Measurements from ENCODE around the gene USP40. TPM values are rescaled to one million over a fixed set of nuclear protein-coding genes. Genes with fewer than 3 reads are reported as not detected.
A peak's percentile ranks its signal among the peaks of the same experiment; 100 is the strongest.

USP40 gene
- 10 to 100 TPM; 29.6 to 40.2 TPM for total RNA-seq
- polyA plus RNA-seq (ENCODE audit: insufficient read length in 2 of 2), result 10 to 100 TPM; 29.4 to 34.7 TPM
- long read RNA-seq, donor 1, result 0 reads
- long read RNA-seq, donor 2, partial matches to known transcripts, result 0 of 1 reads
- long read RNA-seq, donor 2, other reads (novel, unspliced or antisense), result 0 of 1 reads
- long read RNA-seq, donor 3, result 0 reads
- long read RNA-seq, donor 4, partial matches to known transcripts, result 0 of 2 reads
- long read RNA-seq, donor 4, other reads (novel, unspliced or antisense), result 0 of 2 reads

DNA sequence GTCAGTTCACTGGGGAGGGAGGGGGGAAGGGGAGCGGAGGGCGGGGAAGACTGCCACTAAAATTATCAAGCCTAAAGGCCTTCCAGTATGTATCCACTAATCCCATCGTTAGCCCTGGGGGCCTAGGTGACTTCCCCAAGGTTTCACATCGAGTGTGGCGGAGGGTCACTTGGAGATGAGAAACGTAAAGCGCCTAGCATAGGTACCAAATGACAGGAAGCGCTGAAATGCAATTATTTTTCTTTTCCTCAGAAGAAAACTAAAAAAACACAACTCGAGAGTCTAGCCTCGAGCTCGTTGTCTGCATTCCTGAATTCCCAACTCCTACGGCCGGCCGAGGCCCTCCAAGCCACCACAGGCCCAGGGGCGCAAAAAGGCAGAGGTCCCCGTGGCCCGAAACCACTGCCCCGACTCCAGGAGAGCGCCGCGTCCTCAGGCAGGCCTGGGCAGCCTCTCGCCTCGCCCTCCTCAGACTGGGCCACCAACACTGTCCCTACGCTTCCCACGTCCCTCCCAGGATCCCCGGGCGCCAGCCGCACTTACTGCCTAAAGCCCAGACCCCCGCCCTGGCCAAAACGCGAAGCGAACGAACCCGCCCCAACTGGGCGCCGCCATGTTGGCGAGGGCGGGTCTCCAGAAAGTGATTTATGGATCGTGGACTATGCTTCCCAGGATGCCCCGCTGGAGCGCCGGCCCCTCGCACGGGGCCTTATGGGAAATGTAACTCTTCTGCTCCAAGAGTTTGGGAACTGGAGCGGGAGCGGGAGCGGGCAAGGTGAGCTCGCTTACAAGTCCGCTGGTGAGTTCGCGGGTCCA lies at the start of gene USP40:
TSS of gene USP40 (minus strand) at position 642 of the 816 bp plus-strand sequence. CDS start 1,228 bp downstream, outside the sequence.
- H3K4me1 ChIP-seq (ENCODE audit: control insufficient read depth, insufficient read depth, low read length), result no peaks in the 10 kb centered on the region
- H3K4me3 ChIP-seq (ENCODE audit: low read depth, low read length), result peak within 1 kb of the TSS; percentile 92
- H3K27me3 ChIP-seq (ENCODE audit: control insufficient read depth, insufficient read depth, low read length), result no peaks in the 10 kb centered on the region
- H3K27ac ChIP-seq (ENCODE audit: low read depth, low read length), result peak within 1 kb of the TSS; percentile 96
- no peaks in the 10 kb centered on the region for H3K9me3 ChIP-seq (ENCODE audit: control insufficient read depth, insufficient read depth, low read length)
- peak; percentile 70 to 97 (median 81) for DNase-seq (ENCODE audit: low read depth in 4 of 6, low spot score in 6 of 6)
- H3K36me3 ChIP-seq (ENCODE audit: control insufficient read depth, insufficient read depth, low read length), result no peaks in the 10 kb centered on the region
- WGBS (ENCODE audit: insufficient coverage), result under 1% methylated on average over 36 of the region's 51 CpGs

DNA sequence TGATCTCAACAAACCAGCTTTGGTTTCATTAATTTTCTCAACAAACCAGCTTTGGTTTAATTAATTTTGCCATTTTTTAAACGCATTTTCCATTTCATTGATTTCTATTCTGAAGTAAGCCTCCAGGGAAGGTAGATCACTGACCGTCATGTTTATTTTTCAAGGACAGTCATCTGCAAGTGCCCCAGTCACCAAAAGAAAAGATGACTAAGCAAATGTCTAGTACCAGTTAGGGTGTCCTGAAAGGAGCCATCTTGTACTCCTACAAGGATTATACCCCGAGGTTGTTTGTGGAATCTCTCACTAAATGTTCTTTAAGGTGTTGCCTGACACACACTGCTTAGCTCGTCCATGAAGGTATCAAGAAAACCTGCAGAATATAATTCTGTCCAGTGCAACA lies 44.7 kb upstream of the USP40 start:
- DNase-seq (ENCODE audit: low read depth in 4 of 6, low spot score in 6 of 6), result no peak
- H3K4me3 ChIP-seq (ENCODE audit: low read depth, low read length), result no peak overlapping the region
- H3K9me3 ChIP-seq (ENCODE audit: control insufficient read depth, insufficient read depth, low read length), result no peaks in the 10 kb centered on the region
- H3K4me1 ChIP-seq (ENCODE audit: control insufficient read depth, insufficient read depth, low read length), result no peaks in the 10 kb centered on the region
- H3K27ac ChIP-seq (ENCODE audit: low read depth, low read length), result no peak overlapping the region
- H3K27me3 ChIP-seq (ENCODE audit: control insufficient read depth, insufficient read depth, low read length), result no peaks in the 10 kb centered on the region
- WGBS (ENCODE audit: insufficient coverage), result 100% methylated on average over 1 of the region's 4 CpGs
- H3K36me3 ChIP-seq (ENCODE audit: control insufficient read depth, insufficient read depth, low read length), result no peaks in the 10 kb centered on the region

DNA sequence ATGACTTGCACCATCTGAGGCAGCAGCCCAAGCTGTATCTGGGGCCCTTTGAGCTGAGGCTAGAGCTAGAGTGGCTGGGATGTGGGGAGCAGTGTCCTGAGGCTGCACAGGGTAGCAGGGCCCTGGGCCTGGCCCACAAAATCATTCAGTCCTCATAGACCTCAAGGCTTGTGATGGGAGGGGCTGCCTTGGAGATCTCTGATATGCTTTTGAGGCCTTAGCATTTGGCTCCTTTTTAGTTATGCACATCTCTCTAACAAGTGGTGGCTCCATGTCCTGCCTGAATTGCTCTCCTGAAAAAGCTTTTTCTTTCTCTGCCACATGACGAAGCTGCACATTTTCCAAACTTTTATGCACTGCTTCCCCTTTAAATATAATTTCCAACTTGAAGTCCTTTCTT lies 39.1 kb upstream of the USP40 start:
- no peaks in the 10 kb centered on the region for H3K36me3 ChIP-seq (ENCODE audit: control insufficient read depth, insufficient read depth, low read length)
- whole genome bisulfite sequencing (ENCODE audit: insufficient coverage), result 67% methylated on average over 1 of the region's 1 CpG

DNA sequence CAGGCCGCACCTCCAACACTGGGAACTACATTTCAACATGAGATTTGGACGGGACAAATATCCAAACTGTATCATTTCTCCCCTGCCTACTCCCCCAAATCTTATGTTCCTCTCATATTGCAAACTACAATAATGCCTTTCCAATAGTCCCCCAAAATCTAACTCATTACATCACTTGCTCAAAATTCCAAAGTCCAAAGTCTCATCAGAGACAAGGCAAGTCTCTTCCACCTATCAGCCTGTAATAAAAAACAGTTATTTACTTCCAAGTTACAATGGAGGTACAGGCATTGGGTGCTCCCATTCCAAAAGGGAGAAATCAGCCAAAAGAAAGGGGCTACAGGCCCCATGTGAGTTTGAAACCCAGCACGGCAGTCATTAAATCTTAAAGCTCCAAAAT lies 38.2 kb upstream of the USP40 start:
- no peaks in the 10 kb centered on the region for H3K36me3 ChIP-seq (ENCODE audit: control insufficient read depth, insufficient read depth, low read length)
- no peak overlapping the region for H3K27ac ChIP-seq (ENCODE audit: low read depth, low read length)
- H3K4me3 ChIP-seq (ENCODE audit: low read depth, low read length), result no peak overlapping the region

More for the DNA sequence above, 39.1 kb upstream of the USP40 start:
- Histone ChIP-seq H3K4me3 (ENCODE audit: low read depth, low read length) (no peak overlapping the region), H3K9me3 (ENCODE audit: control insufficient read depth, insufficient read depth, low read length) (no peaks in the 10 kb centered on the region), H3K27me3 (ENCODE audit: control insufficient read depth, insufficient read depth, low read length) (no peaks in the 10 kb centered on the region), H3K27ac (ENCODE audit: low read depth, low read length) (no peak overlapping the region), H3K4me1 (ENCODE audit: control insufficient read depth, insufficient read depth, low read length) (no peaks in the 10 kb centered on the region)
- no peak for DNase-seq (ENCODE audit: low read depth in 4 of 6, low spot score in 6 of 6)

DNA sequence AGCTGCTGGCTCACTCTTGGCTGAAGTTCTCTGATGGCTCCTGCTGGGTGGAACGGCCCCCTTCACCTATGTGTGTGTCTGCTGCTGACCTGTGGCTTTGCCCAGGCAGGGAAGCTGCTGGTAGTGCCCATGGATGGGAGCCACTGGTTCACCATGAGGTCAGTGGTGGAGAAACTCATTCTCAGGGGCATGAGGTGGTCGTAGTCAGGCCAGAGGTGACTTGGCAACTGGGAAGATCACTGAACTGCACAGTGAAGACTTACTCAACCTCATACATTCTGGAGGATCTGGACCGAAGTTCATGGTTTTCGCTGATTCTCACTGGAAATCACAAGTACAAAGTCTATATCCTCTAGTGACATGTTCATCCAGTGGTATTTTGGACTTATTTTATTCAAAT lies 36.9 kb upstream of the USP40 start:
- no peaks in the 10 kb centered on the region for H3K9me3 ChIP-seq (ENCODE audit: control insufficient read depth, insufficient read depth, low read length)
- no peaks in the 10 kb centered on the region for H3K36me3 ChIP-seq (ENCODE audit: control insufficient read depth, insufficient read depth, low read length)
- H3K27me3 ChIP-seq (ENCODE audit: control insufficient read depth, insufficient read depth, low read length), result no peaks in the 10 kb centered on the region
- WGBS (ENCODE audit: insufficient coverage), result 100% methylated on average over 2 of the region's 4 CpGs
- no peak for DNase-seq (ENCODE audit: low read depth in 4 of 6, low spot score in 6 of 6)
- H3K4me3 ChIP-seq (ENCODE audit: low read depth, low read length), result no peak overlapping the region
- H3K27ac ChIP-seq (ENCODE audit: low read depth, low read length), result no peak overlapping the region
- H3K4me1 ChIP-seq (ENCODE audit: control insufficient read depth, insufficient read depth, low read length), result no peaks in the 10 kb centered on the region

More for the DNA sequence above, 38.2 kb upstream of the USP40 start:
- H3K9me3 ChIP-seq (ENCODE audit: control insufficient read depth, insufficient read depth, low read length), result no peaks in the 10 kb centered on the region
- no peaks in the 10 kb centered on the region for H3K4me1 ChIP-seq (ENCODE audit: control insufficient read depth, insufficient read depth, low read length)
- H3K27me3 ChIP-seq (ENCODE audit: control insufficient read depth, insufficient read depth, low read length), result no peaks in the 10 kb centered on the region
- DNase-seq (ENCODE audit: low read depth in 4 of 6, low spot score in 6 of 6), result no peak
- 92% methylated on average over 3 of the region's 3 CpGs for WGBS (ENCODE audit: insufficient coverage)

DNA sequence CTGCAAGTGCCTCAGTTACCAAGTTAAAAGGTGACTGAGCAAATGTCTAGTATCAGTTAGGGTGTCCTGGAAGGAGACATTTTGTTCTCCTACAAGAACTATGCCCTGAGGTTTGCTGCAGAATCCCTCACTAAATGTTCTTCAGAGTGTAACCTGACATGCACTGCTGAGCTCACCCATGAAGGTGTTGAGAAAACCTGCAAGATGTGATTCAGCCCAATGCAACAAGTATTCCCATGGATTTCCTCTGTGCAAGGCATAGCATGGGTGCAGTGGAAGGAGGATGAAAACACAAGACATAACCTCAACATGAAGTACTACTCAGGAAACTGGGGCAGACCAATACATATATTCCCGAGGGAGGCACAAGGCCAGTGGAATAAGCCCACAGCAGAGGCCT lies 35.5 kb upstream of the USP40 start:
- Histone ChIP-seq H3K27ac (ENCODE audit: low read depth, low read length) (no peak overlapping the region), H3K4me3 (ENCODE audit: low read depth, low read length) (no peak overlapping the region), H3K36me3 (ENCODE audit: control insufficient read depth, insufficient read depth, low read length) (no peaks in the 10 kb centered on the region), H3K27me3 (ENCODE audit: control insufficient read depth, insufficient read depth, low read length) (no peaks in the 10 kb centered on the region), H3K4me1 (ENCODE audit: control insufficient read depth, insufficient read depth, low read length) (no peaks in the 10 kb centered on the region), H3K9me3 (ENCODE audit: control insufficient read depth, insufficient read depth, low read length) (no peaks in the 10 kb centered on the region)
- no peak for DNase-seq (ENCODE audit: low read depth in 4 of 6, low spot score in 6 of 6)
- 100% methylated on average over 1 of the region's 1 CpG for WGBS (ENCODE audit: insufficient coverage)

DNA sequence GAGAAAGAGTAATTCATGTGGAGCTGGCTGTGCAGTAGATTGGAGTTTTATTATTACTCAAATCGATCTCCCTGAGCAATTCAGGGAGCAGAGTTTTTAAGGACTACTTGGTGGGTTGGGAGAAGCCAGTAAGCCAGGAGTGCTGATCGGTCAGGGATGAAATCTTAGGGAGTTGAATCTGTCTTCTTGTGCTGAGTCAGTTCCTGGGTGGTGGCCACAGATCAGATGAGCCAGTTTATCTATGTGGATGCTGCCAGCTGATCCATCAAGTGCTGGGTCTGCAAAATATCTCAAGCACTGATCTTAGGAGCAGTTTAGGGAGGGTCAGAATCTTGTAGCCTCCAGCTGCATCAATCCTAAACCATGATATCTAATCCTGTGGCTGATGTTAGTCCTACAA lies 33.8 kb upstream of the USP40 start:
- Histone ChIP-seq H3K4me1 (ENCODE audit: control insufficient read depth, insufficient read depth, low read length) (no peaks in the 10 kb centered on the region), H3K27ac (ENCODE audit: low read depth, low read length) (no peak overlapping the region), H3K4me3 (ENCODE audit: low read depth, low read length) (no peak overlapping the region), H3K36me3 (ENCODE audit: control insufficient read depth, insufficient read depth, low read length) (no peaks in the 10 kb centered on the region), H3K9me3 (ENCODE audit: control insufficient read depth, insufficient read depth, low read length) (no peaks in the 10 kb centered on the region), H3K27me3 (ENCODE audit: control insufficient read depth, insufficient read depth, low read length) (no peaks in the 10 kb centered on the region)
- DNase-seq (ENCODE audit: low read depth in 4 of 6, low spot score in 6 of 6), result peak in 1 of 6 donors; percentile 21
- WGBS (ENCODE audit: insufficient coverage), result 88% methylated on average over 2 of the region's 2 CpGs

DNA sequence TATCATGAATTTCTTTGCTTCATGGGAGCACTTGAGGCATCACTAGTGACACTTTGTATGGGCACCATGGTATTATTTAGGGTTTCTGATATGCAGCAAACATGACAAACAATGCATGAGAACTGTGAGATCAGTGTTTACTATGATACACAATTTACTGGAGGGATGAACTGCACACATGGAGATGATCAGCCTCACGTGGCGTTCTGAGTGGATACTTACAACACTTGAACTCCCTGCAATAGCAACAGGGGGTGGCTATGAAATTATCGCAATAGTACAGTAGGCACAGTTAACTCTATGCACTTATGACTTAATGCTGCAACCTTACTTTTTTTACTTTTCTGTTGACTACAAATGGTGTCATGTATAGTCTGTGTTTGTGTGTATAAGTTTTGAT lies 32.4 kb upstream of the USP40 start:
- no peak for DNase-seq (ENCODE audit: low read depth in 4 of 6, low spot score in 6 of 6)
- WGBS (ENCODE audit: insufficient coverage), result 70% methylated on average over 2 of the region's 3 CpGs
- H3K9me3 ChIP-seq (ENCODE audit: control insufficient read depth, insufficient read depth, low read length), result no peaks in the 10 kb centered on the region
- H3K36me3 ChIP-seq (ENCODE audit: control insufficient read depth, insufficient read depth, low read length), result no peaks in the 10 kb centered on the region
- H3K27me3 ChIP-seq (ENCODE audit: control insufficient read depth, insufficient read depth, low read length), result no peaks in the 10 kb centered on the region
- no peaks in the 10 kb centered on the region for H3K4me1 ChIP-seq (ENCODE audit: control insufficient read depth, insufficient read depth, low read length)
- no peak overlapping the region for H3K27ac ChIP-seq (ENCODE audit: low read depth, low read length)
- no peak overlapping the region for H3K4me3 ChIP-seq (ENCODE audit: low read depth, low read length)

DNA sequence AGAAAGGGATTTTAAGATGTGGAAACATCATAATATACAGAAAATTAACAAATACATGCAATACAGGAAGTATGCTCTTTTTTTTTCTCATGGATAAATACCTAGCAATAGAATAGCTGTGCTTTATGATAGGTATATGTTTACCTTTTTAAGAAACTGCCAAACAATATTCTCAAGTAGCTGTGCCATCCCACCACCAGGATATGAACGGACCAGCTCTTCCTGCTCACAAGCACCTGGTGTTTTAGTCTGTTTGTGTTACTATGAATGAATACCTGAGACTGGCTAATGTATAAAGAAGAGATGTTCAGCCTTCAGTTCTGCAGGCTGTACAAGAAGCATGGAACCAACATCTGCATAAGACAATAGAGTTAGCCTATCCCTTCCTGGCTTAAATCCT lies 30.9 kb upstream of the USP40 start:
- Histone ChIP-seq H3K4me1 (ENCODE audit: control insufficient read depth, insufficient read depth, low read length) (no peaks in the 10 kb centered on the region), H3K27me3 (ENCODE audit: control insufficient read depth, insufficient read depth, low read length) (no peaks in the 10 kb centered on the region), H3K9me3 (ENCODE audit: control insufficient read depth, insufficient read depth, low read length) (no peaks in the 10 kb centered on the region), H3K27ac (ENCODE audit: low read depth, low read length) (no peak overlapping the region), H3K36me3 (ENCODE audit: control insufficient read depth, insufficient read depth, low read length) (no peaks in the 10 kb centered on the region), H3K4me3 (ENCODE audit: low read depth, low read length) (no peak overlapping the region)
- no peak for DNase-seq (ENCODE audit: low read depth in 4 of 6, low spot score in 6 of 6)
- no CpG with 5 or more reads among the region's 1 CpG for WGBS (ENCODE audit: insufficient coverage)

DNA sequence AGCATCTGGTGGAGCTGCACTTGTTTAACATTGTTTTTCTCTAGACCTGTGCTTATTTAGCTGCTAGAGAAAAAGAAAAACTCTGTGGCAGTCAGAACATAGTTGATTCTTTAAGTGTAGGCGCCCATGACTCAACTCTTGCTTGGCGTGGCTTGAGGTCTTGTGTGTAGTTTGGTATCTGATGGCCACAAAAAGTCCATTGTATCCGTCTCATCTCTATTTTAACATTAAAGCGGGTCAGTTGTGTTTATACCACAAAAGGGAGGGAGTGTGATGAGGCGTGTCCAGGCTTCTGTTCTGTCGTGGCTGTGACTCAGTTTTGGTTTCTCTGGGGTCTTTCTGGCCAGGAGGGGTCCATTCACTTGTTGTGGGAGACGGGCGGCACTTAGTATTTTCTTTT lies 26.6 kb upstream of the USP40 start:
- no peak for DNase-seq (ENCODE audit: low read depth in 4 of 6, low spot score in 6 of 6)
- Histone ChIP-seq H3K27ac (ENCODE audit: low read depth, low read length) (no peak overlapping the region), H3K36me3 (ENCODE audit: control insufficient read depth, insufficient read depth, low read length) (no peaks in the 10 kb centered on the region), H3K4me1 (ENCODE audit: control insufficient read depth, insufficient read depth, low read length) (no peaks in the 10 kb centered on the region), H3K9me3 (ENCODE audit: control insufficient read depth, insufficient read depth, low read length) (no peaks in the 10 kb centered on the region), H3K4me3 (ENCODE audit: low read depth, low read length) (no peak overlapping the region), H3K27me3 (ENCODE audit: control insufficient read depth, insufficient read depth, low read length) (no peaks in the 10 kb centered on the region)
- WGBS (ENCODE audit: insufficient coverage), result 80% methylated on average over 4 of the region's 8 CpGs

Measured in spinal cord (tissue), 10 donors.